Measurements from ENCODE around the gene LAMP1.

DNA sequence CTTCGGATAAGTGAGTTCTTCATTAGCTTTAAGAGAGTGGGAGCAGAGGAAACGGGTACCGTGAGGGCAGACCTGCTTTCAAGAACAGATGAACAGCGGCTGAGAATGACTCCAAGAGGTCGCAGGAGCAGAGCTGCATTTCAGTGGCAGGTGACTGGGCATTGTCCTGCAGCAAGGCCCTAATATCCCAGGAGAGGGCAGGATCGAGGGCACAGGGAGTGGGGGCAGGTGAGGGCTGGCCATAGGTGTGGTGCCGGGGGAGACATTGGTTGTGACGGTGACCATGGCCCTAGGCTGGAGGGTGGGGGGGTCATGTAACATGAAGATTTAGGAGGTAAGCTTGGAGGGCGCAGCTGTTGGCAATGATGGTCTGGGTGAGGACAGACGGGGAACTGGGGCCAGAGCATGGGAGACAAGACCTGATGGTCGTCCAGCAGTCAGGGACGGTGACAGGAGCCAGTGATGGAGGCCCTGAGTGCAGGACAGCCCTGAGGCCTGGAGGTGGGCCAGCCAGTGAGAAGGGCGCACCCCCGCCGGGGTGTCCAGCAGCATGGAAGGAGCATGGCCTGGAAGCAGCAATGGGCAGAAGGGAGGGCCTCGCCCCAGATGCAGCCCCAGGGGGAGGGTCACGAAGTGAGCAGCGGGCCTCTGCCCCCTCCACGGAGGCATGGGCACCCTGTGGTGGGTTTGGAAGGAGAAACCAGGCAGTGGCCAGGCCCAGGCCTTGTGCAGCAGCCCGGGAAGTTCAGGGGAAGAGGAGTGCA, 29.2 kb upstream of the LAMP1 start:
- TF ChIP-seq, protein P1, sequence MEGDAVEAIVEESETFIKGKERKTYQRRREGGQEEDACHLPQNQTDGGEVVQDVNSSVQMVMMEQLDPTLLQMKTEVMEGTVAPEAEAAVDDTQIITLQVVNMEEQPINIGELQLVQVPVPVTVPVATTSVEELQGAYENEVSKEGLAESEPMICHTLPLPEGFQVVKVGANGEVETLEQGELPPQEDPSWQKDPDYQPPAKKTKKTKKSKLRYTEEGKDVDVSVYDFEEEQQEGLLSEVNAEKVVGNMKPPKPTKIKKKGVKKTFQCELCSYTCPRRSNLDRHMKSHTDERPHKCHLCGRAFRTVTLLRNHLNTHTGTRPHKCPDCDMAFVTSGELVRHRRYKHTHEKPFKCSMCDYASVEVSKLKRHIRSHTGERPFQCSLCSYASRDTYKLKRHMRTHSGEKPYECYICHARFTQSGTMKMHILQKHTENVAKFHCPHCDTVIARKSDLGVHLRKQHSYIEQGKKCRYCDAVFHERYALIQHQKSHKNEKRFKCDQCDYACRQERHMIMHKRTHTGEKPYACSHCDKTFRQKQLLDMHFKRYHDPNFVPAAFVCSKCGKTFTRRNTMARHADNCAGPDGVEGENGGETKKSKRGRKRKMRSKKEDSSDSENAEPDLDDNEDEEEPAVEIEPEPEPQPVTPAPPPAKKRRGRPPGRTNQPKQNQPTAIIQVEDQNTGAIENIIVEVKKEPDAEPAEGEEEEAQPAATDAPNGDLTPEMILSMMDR (IDR thresholded peaks at IDR 0.05): no peak
- no peak for TF ChIP-seq POLR2A (IDR thresholded peaks at IDR 0.05)

Data from Peyer's patch (tissue), 4 donors.